HG03342 (cell line): ENCODE measurements around the gene ACSF2.
"Not testable (repeated sequence)": the region's sequence is repeated elsewhere in the genome, so short reads cannot be mapped to it uniquely, and the experiment has no call there.

Experiments used
- ATAC-seq: cut with Tn5 transposase; IDR thresholded peaks from one replicate; pipeline ENCODE4 v1.9.1; 2021; ENCODE audit warnings: mild to moderate bottlenecking, moderate library complexity; ENCODE audit not compliant: unreplicated experiment

Gene ACSF2

DNA sequence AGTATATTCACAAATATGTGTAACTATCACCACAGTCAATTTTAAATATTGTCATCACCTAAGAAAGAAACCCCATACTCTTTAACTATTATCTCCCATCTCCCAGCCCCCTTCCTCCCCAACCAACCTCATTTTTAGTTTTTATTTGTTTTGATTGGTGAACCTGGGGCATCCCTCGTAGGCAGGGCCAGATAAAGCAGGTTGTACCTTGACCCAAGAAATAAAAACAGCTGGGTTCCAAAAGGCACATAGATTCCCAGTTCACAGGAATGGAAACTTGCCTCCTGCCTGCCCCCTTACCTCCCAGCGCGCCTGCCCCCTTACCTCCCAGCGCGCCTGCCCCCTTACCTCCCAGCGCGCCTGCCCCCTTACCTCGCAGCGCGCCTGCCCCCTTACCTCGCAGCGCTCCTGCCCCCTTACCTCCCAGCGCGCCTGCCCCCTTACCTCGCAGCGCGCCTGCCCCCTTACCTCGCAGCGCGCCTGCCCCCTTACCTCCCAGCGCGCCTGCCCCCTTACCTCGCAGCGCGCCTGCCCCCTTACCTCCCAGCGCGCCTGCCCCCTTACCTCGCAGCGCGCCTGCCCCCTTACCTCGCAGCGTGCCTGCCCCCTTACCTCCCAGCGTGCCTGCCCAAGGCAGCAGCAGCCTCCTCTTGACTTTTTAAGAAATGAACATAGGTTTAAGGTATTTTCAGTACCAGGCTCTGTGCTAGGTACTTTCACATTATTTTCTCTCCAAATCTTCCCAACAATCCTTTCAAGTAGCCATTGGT, 49.9 kb downstream of the ACSF2 start:
- ATAC-seq, result not testable (repeated sequence)

DNA sequence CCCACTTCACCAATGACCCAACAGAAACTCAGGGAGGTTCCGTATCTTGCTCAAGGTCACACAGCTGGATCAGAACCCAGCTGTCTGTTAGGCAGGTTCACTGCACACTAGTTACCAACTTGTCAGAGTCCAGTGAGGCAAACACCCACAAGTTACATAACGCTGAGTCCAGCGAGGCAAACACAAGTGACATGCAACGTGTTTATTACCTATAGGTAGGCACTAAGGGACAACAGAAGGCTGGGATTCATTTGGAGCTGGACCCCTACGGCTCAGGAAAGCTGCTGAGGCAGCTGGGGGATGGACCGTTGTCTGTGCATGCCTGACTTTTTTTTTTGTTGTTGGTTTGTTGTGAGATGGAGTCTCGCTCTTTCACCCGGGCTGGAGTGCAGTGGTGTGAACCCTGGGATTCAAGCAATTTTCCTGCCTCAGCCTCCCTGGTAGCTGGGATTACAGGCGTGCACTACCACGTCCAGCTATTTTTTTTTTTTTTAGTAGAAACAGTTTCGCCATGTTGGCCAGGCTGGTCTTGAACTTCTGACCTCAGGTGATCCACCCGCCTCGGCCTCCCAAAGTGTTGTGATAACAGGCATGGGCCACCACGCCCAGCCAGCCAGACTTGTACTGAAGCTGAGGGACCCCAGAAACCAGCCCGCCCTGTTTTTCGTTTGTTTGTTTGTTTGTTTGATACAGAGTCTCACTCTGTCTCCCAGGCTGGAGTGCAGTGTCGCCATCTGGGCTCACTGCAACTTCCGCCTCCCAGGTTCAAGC, 50.7 kb downstream of the ACSF2 start:
- no peak for ATAC-seq

DNA sequence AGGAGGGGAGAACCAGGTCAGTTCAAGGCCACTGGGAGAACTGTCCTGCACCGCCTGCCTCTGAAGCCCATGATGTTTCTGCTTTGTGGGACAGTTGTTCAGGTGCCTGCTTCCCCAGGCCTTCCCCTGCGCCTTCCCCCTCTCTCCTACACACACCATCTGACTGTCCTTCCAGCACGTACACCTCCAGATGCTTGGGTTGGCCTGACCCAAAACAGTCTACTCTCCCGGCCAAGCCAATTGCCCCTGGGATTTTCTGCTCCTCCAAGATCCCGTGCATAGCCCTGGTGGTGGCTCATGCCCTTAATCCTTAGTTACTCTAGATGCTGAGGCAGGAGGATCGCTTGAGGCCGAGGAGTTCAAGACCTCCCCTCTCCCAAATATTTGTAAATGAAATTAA, 52.0 kb downstream of the ACSF2 start:
- no peak for ATAC-seq

GRCh38 chr17:50478391-50479381, 52.7 kb downstream of the ACSF2 start, which contains the start of gene RSAD1:
Gene RSAD1 (plus strand): TSS chr17:50478860. CDS start chr17:50478885, 25 bp downstream.
- ATAC-seq, result peak; percentile 86

DNA sequence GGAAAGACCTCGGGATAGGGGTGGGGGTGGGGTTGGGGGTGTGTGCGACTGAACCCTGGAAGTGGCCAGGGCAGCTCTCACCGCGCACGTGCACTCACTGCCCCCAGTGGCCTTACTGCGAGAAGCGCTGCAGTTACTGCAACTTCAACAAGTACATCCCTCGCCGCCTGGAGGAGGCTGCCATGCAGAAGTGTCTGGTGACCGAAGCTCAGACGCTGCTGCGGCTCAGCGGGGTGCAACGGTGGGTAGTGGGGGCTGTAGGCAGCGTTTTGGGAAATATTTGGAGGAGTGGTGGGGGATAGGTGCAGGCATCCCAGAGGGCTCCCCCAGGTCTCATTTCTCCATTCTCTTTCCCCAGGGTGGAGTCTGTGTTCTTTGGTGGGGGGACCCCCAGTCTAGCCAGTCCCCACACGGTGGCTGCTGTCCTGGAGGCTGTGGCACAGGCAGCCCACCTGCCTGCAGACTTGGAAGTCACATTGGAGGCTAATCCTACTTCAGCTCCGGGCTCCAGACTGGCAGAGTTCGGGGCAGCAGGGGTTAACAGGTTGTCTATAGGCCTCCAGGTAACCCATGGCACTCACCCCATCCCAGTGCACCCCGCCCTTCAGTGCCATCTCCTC, 53.6 kb downstream of the ACSF2 start:
- no peak for ATAC-seq

DNA sequence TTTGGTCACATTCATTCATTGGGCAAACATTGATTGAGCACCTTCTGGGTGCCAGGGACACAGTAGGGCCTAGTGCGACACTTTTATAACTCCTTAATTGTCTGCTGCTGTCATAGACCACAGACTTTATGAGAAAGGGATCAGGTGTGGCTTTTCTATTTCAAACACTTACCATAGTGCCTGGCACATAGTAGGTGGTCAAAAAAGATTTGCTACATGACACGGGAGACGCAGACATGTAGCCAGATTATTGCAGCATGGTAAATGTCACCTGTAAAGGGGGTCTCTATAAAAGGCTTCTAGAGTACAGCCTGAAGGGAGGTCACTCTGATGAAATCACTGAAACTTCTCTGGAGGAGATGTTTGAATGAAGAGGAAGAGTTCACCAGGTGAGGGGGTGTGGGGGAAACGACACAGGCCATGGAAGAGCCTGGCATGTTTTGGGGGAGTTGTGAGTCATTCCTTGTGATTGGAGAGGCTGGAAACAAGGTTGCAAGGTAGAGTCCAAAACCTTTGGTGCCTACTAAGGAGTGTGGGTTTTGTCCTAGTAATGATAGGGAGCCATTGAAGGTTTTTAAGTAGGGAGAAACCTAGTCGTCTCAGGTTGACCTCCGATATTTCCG, 54.2 kb downstream of the ACSF2 start:
- no peak for ATAC-seq

DNA sequence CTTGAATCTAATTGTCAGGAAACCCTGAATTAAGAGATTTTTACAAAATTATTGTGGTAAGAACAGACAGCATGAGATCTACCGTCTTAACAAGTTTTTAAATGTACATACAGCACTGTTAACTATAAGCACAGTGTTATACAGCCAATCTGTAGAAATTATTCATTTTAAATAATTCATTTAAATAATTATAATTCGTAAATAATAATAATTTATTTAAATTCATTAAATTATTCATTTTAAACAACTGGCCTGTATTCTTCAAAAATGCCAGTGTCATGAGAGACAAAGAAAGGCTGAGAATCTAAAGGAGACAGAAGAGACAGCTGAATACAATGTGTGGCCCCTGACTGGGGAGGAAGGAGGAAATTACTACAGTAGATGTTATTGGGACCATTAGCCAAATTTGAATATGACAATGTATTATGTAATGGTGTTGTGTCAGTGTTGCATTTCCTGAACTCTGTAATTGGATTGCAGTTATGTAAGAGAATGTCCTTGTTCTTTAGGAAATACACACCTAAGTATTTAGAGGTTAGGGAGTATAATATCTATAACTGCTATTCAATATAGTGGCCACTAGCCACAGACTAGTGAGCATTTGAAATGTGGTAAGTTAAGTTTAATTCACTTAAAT, 55.0 kb downstream of the ACSF2 start:
- no peak for ATAC-seq

DNA sequence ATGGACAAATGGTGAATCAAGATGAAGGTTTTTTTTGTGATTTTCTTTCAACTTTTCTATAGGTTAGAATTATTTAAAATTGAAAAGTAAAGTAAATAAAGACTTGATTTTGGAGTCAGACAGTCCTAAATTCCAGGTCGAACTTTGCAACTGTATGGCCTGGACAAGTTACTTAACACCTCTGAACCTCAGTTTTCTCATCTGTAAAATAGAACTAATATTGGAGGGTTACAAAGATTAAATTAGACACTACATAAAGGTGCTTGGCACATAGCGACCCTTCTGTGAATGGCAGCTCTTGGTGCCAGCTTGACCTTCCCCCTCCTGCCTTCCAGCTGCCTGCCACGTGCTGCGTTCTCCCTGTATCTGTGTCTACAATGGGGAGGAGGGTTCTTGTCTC, 55.6 kb downstream of the ACSF2 start:
- ATAC-seq, result no peak

DNA sequence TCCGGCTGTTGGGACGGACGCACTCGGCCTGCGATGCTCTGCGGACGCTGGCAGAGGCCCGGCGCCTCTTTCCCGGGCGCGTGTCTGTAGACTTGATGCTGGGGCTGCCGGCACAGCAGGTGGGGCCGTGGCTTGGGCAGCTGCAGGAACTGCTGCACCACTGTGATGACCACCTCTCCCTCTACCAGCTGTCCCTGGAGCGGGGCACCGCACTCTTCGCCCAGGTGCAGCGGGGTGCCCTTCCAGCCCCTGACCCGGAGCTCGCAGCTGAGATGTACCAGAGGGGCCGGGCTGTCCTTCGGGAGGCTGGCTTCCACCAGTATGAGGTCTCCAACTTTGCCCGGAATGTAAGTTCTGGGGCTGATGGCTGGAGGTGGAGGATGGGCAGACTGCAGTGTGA, 56.1 kb downstream of the ACSF2 start:
- ATAC-seq, result no peak

- ATAC-seq, result no peak
Observed at GRCh38 chr17:50482516-50482915, 56.5 kb downstream of the ACSF2 start.

DNA sequence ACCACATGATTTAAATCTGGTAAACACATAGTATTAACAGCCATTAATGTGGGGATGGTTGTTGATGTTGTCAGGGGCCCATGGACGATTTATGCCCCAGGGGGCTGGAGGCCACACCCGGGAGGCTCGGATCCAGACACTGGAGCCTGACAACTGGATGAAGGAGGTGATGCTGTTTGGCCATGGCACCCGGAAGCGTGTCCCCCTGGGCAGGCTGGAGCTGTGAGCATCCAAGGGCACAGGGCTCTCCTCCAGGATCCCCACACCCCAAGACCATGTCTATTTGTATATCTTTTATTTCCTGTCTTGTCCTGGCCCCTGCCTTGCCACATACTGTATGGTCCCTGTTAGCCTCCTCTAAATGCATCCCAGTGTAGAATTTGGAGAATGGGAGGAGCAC, 57.2 kb downstream of the ACSF2 start:
- ATAC-seq, result no peak

GRCh38 chr17:50484386-50485155, 58.6 kb downstream of the ACSF2 start:
- no peak for ATAC-seq

DNA sequence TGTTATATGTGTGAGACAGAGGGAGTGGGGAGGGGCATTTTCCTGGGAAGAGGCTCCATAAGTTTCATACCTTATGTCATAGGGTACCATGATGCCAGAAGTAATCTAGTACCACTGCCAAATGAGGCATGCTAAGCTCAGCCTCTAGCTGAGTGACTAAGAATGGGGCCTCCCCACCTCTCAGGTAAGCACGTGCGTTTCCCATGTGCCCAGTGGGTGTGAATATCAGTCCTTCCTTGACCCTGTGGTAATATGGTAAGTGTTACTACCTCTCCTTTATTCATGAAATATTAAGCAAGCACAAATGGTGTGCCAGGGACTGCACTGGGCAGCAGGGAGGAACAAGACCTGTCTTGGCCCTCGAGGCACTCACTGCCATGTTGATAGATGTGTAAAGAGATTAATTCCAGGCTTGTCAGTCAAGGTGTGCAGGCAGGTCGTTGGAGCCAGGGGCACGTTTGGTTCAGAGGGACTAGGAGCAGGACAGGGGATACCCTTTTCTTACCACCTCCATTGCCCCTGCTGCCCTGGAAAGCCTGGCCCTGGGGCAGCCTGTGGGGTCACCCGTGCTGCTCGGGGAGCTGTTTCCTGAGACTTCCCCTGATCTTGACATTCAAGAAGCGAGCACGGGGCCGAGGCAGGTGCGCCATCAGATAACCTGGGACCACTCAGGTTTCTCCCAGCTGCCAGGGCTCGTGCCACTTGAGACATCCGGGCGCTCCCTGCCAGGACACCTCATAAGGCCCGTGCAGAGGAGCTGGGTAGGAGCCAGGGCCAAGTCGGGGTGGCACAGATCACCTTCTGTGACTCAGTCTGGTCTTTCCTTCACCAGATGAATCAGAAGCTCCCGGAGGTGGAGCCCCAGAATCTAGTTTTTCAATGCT, 61.4 kb downstream of the ACSF2 start:
- no peak for ATAC-seq

GRCh38 chr17:50488880-50489279, 62.9 kb downstream of the ACSF2 start:
- ATAC-seq, result no peak

DNA sequence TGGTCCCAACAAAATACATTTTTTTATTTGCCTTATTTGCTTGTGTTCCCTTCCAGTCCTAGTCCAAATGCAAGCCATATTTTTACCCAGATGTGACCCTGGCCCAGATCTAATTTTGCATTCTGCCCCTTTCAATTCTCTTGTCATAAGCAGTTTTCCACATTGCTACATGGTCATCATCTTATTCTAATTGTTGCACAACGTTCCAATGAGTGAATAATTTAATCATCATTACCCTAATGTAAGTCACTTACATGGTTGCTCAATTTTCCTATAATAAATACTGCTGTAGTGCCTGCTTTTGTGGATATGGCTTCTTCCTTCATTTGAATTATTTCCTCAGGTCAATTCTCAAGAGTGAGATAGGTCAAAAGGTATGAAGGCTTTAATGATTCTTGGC, 65.5 kb downstream of the ACSF2 start:
- no peak for ATAC-seq

GRCh38 chr17:50492214-50492613, 66.2 kb downstream of the ACSF2 start:
- no peak for ATAC-seq

GRCh38 chr17:50493744-50494143, 67.7 kb downstream of the ACSF2 start:
- ATAC-seq, result no peak

DNA sequence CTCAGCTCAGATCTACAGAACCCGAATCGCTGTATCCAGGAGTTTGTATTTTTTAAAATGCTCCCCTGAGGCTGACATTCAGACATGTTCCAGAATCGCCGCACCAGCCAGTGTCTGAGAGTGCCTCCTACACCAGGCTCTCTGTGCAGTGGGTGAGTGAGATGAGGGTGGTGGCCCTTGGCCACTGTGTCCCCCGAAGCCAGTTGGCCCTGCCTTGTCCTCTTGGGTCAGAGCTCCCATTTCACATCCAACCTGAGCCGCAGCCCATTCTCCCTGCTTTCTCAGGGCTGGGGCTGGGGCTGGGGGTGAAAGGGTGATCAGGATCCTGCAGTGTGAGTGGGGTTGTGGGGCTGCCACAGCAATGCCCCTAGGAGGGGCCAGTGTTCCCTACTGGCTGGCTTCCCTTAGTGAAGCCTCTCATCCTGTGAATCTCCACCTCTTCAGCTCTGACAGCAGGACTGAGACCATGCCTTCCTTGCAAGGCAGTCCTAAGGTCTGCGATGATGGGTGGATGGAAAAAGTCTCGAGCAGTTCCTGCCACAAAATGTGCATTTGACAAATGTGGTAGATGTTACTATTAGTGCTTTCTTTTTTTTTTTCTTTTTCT, 69.3 kb downstream of the ACSF2 start:
- ATAC-seq, result no peak
